ENCODE data around the gene FGA.

The FGA gene

GRCh38 chr4:154542271-154542879 lies 48.2 kb downstream of the FGA start:
- DNase-seq (ENCODE audit: extremely low read depth in 1 of 2, low read depth in 1 of 2): no peak

Data from activated CD8-positive, alpha-beta memory T cell treated with anti-CD3 and anti-CD28 coated beads for 1 hour (primary cell).